ENCODE data around the gene TRMT1.
A peak's percentile ranks its signal among the peaks of the same experiment; 100 is the strongest.

Gene TRMT1

DNA sequence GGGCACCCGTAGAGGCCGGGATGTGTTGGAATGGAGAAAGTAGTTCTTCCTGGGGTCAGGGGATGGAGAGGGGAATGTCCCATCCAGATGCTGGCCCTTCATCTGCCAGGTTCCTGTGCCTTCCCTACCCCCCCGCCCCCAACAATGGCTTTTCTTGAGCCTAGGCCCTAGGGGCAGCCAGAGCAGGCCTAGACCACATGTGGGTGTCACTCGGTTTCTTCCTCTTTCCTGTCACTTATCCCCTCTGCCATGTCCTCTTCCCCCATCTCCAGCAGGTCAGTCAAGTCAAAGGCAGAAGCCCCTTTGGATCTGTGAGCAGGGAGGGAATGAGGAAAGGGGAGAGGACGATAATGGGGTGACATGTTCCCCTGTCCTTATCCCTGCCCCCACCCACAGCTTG is 50.3 kb downstream of the TRMT1 start:
- H3K4me3 Mint-ChIP-seq = no peak overlapping the region
- DNase-seq = no peak
- peaks cover 2% of the 10 kb centered on the region for H3K4me1 Mint-ChIP-seq
- no peaks in the 10 kb centered on the region for H3K36me3 Mint-ChIP-seq (ENCODE audit: low read depth)
- H3K9me3 Mint-ChIP-seq = no peaks in the 10 kb centered on the region
- H3K27ac Mint-ChIP-seq = no peak overlapping the region
- peaks cover 93% of the 10 kb centered on the region for H3K27me3 Mint-ChIP-seq (ENCODE audit: low read depth, poor library complexity)
- TF ChIP-seq, protein P1, sequence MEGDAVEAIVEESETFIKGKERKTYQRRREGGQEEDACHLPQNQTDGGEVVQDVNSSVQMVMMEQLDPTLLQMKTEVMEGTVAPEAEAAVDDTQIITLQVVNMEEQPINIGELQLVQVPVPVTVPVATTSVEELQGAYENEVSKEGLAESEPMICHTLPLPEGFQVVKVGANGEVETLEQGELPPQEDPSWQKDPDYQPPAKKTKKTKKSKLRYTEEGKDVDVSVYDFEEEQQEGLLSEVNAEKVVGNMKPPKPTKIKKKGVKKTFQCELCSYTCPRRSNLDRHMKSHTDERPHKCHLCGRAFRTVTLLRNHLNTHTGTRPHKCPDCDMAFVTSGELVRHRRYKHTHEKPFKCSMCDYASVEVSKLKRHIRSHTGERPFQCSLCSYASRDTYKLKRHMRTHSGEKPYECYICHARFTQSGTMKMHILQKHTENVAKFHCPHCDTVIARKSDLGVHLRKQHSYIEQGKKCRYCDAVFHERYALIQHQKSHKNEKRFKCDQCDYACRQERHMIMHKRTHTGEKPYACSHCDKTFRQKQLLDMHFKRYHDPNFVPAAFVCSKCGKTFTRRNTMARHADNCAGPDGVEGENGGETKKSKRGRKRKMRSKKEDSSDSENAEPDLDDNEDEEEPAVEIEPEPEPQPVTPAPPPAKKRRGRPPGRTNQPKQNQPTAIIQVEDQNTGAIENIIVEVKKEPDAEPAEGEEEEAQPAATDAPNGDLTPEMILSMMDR (IDR thresholded peaks at IDR 0.05) = no peak

DNA sequence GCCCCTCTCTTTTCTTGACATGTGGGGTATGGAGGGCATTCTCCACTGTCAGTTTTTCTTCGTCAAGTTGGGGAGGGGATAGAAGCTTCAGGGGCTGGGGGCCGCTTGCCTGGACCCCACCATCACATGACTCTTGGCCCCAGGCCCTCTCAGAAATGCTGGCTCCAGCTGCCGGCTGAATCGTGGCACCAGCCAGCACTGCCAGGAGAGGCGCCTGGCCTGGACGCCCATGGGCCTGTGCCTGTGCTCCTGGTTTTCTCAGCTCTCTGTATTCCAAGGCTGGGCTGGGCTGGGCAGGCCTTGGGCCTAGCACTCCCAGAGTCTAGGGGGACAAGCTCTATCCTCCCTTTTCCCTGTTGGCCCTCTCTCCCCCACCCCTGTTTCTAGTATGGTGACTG is 52.4 kb downstream of the TRMT1 start:
- Mint-ChIP-seq H3K4me1 (peaks cover 8% of the 10 kb centered on the region), H3K36me3 (ENCODE audit: low read depth) (no peaks in the 10 kb centered on the region), H3K9me3 (no peaks in the 10 kb centered on the region), H3K27me3 (ENCODE audit: low read depth, poor library complexity) (peaks cover 96% of the 10 kb centered on the region), H3K4me3 (no peak overlapping the region), H3K27ac (no peak overlapping the region)
- DNase-seq = no peak
- TF ChIP-seq, protein P1 (IDR thresholded peaks at IDR 0.05) = no peak

DNA sequence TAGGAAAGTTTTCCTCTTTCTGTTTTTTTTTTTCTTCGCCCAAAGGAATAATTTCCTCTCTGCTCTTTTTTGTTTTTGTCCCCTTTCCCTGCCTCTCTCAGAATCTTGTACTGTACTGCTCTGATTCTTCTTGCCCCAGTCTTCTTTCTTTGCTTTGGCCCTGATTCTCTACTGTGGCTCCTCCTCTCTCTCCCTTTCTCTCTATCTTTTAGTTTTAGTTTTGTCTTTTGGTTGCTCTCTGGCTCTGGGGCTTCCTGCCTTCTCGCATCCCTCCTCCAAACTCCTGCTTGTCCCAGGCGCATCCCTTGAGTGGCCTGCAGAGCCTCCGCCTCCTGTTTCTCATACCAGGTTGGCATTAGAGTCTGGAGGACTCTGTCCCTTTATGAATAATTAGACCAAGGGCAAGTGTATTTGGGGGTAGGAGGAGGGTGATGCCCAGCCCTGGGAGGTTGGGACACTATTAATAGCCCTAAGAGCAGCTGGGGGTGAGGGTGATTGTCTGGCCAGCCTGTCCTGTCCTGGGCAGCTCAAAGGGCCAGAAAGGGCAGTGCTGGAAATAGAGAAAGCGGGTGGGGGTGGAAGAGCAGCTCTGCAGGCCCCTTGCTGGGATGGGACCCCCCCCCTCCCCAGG is 53.0 kb downstream of the TRMT1 start:
- peaks cover 8% of the 10 kb centered on the region for H3K4me1 Mint-ChIP-seq
- H3K36me3 Mint-ChIP-seq (ENCODE audit: low read depth) = no peaks in the 10 kb centered on the region
- TF ChIP-seq, protein P1 (IDR thresholded peaks at IDR 0.05) = no peak
- H3K4me3 Mint-ChIP-seq = no peak overlapping the region
- peaks cover 96% of the 10 kb centered on the region for H3K27me3 Mint-ChIP-seq (ENCODE audit: low read depth, poor library complexity)
- no peak for DNase-seq
- no peaks in the 10 kb centered on the region for H3K9me3 Mint-ChIP-seq
- no peak overlapping the region for H3K27ac Mint-ChIP-seq

DNA sequence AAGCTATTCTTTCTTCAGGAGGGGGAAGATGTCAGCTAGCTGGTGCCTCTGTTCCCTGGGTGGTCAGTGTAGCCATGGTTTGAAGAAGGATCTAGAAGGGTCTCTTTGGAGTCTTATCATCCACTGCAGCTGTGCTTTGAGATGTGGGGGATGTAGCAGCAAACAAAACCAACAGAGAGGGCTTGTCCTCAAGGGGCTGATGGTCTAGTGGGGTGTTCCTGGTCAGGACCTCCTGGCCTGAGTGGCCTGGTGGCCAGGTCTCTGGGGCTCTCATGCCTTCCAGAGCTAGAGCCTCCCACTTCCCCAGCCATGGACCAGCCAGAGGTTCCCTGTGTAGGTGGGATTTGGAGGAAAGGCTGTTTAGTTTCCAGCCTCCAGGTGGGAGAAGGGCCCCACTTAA is 54.2 kb downstream of the TRMT1 start:
- H3K4me3 Mint-ChIP-seq = no peak overlapping the region
- peaks cover 8% of the 10 kb centered on the region for H3K4me1 Mint-ChIP-seq
- no peak for DNase-seq
- H3K27ac Mint-ChIP-seq = no peak overlapping the region
- TF ChIP-seq, protein P1 (IDR thresholded peaks at IDR 0.05) = no peak
- no peaks in the 10 kb centered on the region for H3K9me3 Mint-ChIP-seq
- H3K36me3 Mint-ChIP-seq (ENCODE audit: low read depth) = no peaks in the 10 kb centered on the region
- peaks cover 98% of the 10 kb centered on the region for H3K27me3 Mint-ChIP-seq (ENCODE audit: low read depth, poor library complexity)

DNA sequence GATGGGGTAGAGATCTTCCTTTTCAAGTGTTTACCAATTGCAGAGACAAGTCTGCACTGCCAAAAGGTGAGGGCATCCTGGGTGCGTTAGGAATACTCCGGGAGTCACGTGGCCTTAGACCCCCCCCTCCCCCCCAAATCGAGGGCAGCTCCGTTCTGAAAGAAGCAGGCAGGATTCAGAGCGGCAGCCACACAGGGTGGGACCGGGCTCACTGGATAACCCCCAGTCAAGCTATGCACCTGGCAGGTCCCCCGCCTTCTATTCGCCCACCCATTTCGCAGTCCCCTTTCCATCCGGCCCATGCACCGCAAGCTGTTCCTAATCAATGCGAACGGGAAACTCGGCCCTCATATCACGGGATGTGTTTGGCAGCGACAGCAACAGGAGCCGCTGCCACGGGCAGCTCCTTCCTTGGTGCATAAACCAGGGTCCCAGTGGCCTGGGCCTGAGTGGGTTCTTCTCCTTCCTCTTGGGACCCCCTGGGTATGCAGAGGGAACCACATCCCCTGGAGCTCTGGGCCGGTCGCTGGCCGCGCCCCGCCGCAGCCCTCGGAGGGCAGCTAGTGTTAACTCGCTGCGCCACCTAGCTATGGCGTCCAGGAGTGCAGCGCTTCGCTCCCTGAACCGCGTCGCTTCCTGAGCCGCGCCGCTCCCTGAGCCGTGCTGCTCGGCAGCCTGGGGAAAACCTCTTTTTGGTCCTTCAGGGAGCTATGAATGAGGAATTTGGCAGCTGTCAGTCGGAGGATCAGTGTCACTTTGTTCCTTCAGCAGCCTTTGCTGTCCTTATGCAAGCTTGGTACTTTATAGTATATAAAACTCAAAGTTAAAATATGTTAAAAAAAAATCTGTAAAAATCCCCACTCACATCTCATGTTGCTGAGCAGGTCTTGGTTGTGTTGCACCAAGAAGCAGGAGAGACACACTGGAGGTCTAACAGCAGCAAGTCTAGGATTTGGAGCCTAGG is 55.3 kb downstream of the TRMT1 start:
- Mint-ChIP-seq H3K4me3 (no peak overlapping the region), H3K4me1 (peaks cover 18% of the 10 kb centered on the region), H3K27me3 (ENCODE audit: low read depth, poor library complexity) (peaks cover 99% of the 10 kb centered on the region), H3K27ac (no peak overlapping the region), H3K36me3 (ENCODE audit: low read depth) (no peaks in the 10 kb centered on the region), H3K9me3 (no peaks in the 10 kb centered on the region)
- peak; percentile 94 for DNase-seq
- TF ChIP-seq, protein P1 (IDR thresholded peaks at IDR 0.05) = peak; percentile 94
